Measurements from ENCODE around the gene NEB. TPM values are rescaled to one million over a fixed set of nuclear protein-coding genes. Genes with fewer than 3 reads are reported as not detected.

Gene NEB
- total RNA-seq, 2 donors from 2014 or later = 1.1 to 1.2 TPM

- H3K9me3 Mint-ChIP-seq = no peaks in the 10 kb centered on the region
- H3K4me3 Mint-ChIP-seq = no peak overlapping the region
- DNase-seq (no peak), ATAC-seq (replicated peaks in 1 of 2) (no peak)
- H3K27ac Mint-ChIP-seq = no peak overlapping the region
- H3K36me3 Mint-ChIP-seq (ENCODE audit: insufficient read depth in 2 of 2) = no peaks in the 10 kb centered on the region
- no peaks in the 10 kb centered on the region for H3K27me3 Mint-ChIP-seq (ENCODE audit: low read depth)
- no peaks in the 10 kb centered on the region for H3K4me1 Mint-ChIP-seq (ENCODE audit: low read depth)
Measured at GRCh38 chr2:151533127-151533526, 201.1 kb downstream of the NEB start.

GRCh38 chr2:151526572-151527090 lies 207.6 kb downstream of the NEB start:
- DNase-seq (no peak), ATAC-seq (replicated peaks in 1 of 2) (no peak)
- Mint-ChIP-seq H3K27ac (no peak overlapping the region), H3K4me3 (no peak overlapping the region), H3K4me1 (ENCODE audit: low read depth) (no peaks in the 10 kb centered on the region), H3K9me3 (no peaks in the 10 kb centered on the region), H3K27me3 (ENCODE audit: low read depth) (no peaks in the 10 kb centered on the region), H3K36me3 (ENCODE audit: insufficient read depth in 2 of 2) (no peaks in the 10 kb centered on the region)

- H3K4me1 Mint-ChIP-seq (ENCODE audit: low read depth) = no peaks in the 10 kb centered on the region
- no peaks in the 10 kb centered on the region for H3K9me3 Mint-ChIP-seq
- H3K4me3 Mint-ChIP-seq = no peak overlapping the region
- no peak overlapping the region for H3K27ac Mint-ChIP-seq
- H3K27me3 Mint-ChIP-seq (ENCODE audit: low read depth) = no peaks in the 10 kb centered on the region
- H3K36me3 Mint-ChIP-seq (ENCODE audit: insufficient read depth in 2 of 2) = no peaks in the 10 kb centered on the region
- DNase-seq (no peak), ATAC-seq (replicated peaks in 1 of 2) (no peak)
Measured at GRCh38 chr2:151525821-151526373, 208.4 kb downstream of the NEB start.

GRCh38 chr2:151523850-151524249 lies 210.4 kb downstream of the NEB start:
- Mint-ChIP-seq H3K27me3 (ENCODE audit: low read depth) (no peaks in the 10 kb centered on the region), H3K4me3 (no peak overlapping the region), H3K9me3 (no peaks in the 10 kb centered on the region), H3K4me1 (ENCODE audit: low read depth) (no peaks in the 10 kb centered on the region), H3K27ac (no peak overlapping the region), H3K36me3 (ENCODE audit: insufficient read depth in 2 of 2) (no peaks in the 10 kb centered on the region)
- DNase-seq = no peak
- no peak for ATAC-seq (replicated peaks in 1 of 2)

- Mint-ChIP-seq H3K4me1 (ENCODE audit: low read depth) (no peaks in the 10 kb centered on the region), H3K27ac (no peak overlapping the region), H3K36me3 (ENCODE audit: insufficient read depth in 2 of 2) (no peaks in the 10 kb centered on the region), H3K9me3 (no peaks in the 10 kb centered on the region), H3K4me3 (no peak overlapping the region), H3K27me3 (ENCODE audit: low read depth) (no peaks in the 10 kb centered on the region)
- ATAC-seq (replicated peaks in 1 of 2) (no peak), DNase-seq (no peak)
Measured at GRCh38 chr2:151522556-151522955, 211.7 kb downstream of the NEB start.

GRCh38 chr2:151520976-151521375 lies 213.3 kb downstream of the NEB start:
- Mint-ChIP-seq H3K27ac (no peak overlapping the region), H3K9me3 (no peaks in the 10 kb centered on the region), H3K27me3 (ENCODE audit: low read depth) (no peaks in the 10 kb centered on the region), H3K4me1 (ENCODE audit: low read depth) (no peaks in the 10 kb centered on the region), H3K4me3 (no peak overlapping the region), H3K36me3 (ENCODE audit: insufficient read depth in 2 of 2) (no peaks in the 10 kb centered on the region)
- DNase-seq (no peak), ATAC-seq (replicated peaks in 1 of 2) (no peak)

- no peak overlapping the region for H3K27ac Mint-ChIP-seq
- DNase-seq (no peak), ATAC-seq (replicated peaks in 1 of 2) (no peak)
- H3K4me3 Mint-ChIP-seq = no peak overlapping the region
- no peaks in the 10 kb centered on the region for H3K9me3 Mint-ChIP-seq
- no peaks in the 10 kb centered on the region for H3K27me3 Mint-ChIP-seq (ENCODE audit: low read depth)
- no peaks in the 10 kb centered on the region for H3K36me3 Mint-ChIP-seq (ENCODE audit: insufficient read depth in 2 of 2)
- H3K4me1 Mint-ChIP-seq (ENCODE audit: low read depth) = no peaks in the 10 kb centered on the region
Measured at GRCh38 chr2:151518802-151519201, 215.5 kb downstream of the NEB start.

- Mint-ChIP-seq H3K36me3 (ENCODE audit: insufficient read depth in 2 of 2) (no peaks in the 10 kb centered on the region), H3K4me1 (ENCODE audit: low read depth) (no peaks in the 10 kb centered on the region), H3K4me3 (no peak overlapping the region), H3K9me3 (no peaks in the 10 kb centered on the region), H3K27me3 (ENCODE audit: low read depth) (no peaks in the 10 kb centered on the region), H3K27ac (no peak overlapping the region)
- DNase-seq = no peak
- ATAC-seq (replicated peaks in 1 of 2) = no peak
Measured at GRCh38 chr2:151508519-151508918, 225.8 kb downstream of the NEB start.

GRCh38 chr2:151506170-151506569 lies 228.1 kb downstream of the NEB start:
- no peak for DNase-seq
- ATAC-seq (replicated peaks in 1 of 2) = no peak
- Mint-ChIP-seq H3K27ac (no peak overlapping the region), H3K4me3 (no peak overlapping the region), H3K4me1 (ENCODE audit: low read depth) (no peaks in the 10 kb centered on the region), H3K9me3 (no peaks in the 10 kb centered on the region), H3K36me3 (ENCODE audit: insufficient read depth in 2 of 2) (no peaks in the 10 kb centered on the region), H3K27me3 (ENCODE audit: low read depth) (no peaks in the 10 kb centered on the region)

GRCh38 chr2:151498178-151498577 lies 236.1 kb downstream of the NEB start:
- H3K9me3 Mint-ChIP-seq = no peaks in the 10 kb centered on the region
- no peaks in the 10 kb centered on the region for H3K27me3 Mint-ChIP-seq (ENCODE audit: low read depth)
- ATAC-seq (replicated peaks in 1 of 2) (no peak), DNase-seq (no peak)
- H3K4me3 Mint-ChIP-seq = no peak overlapping the region
- H3K27ac Mint-ChIP-seq = no peak overlapping the region
- H3K36me3 Mint-ChIP-seq (ENCODE audit: insufficient read depth in 2 of 2) = no peaks in the 10 kb centered on the region
- no peaks in the 10 kb centered on the region for H3K4me1 Mint-ChIP-seq (ENCODE audit: low read depth)

- ATAC-seq (replicated peaks in 1 of 2) (no peak), DNase-seq (no peak)
- Mint-ChIP-seq H3K27me3 (ENCODE audit: low read depth) (no peaks in the 10 kb centered on the region), H3K27ac (no peak overlapping the region), H3K9me3 (peaks cover 0 to 2% of the 10 kb centered on the region in 2 donors), H3K36me3 (ENCODE audit: insufficient read depth in 2 of 2) (peaks cover 0 to 4% of the 10 kb centered on the region in 2 donors), H3K4me3 (no peak overlapping the region), H3K4me1 (ENCODE audit: low read depth) (no peaks in the 10 kb centered on the region)
Measured at GRCh38 chr2:151491496-151491895, 242.8 kb downstream of the NEB start.

GRCh38 chr2:151490276-151490675 lies 244.0 kb downstream of the NEB start:
- peaks cover 6 to 13% of the 10 kb centered on the region in 2 donors for H3K36me3 Mint-ChIP-seq (ENCODE audit: insufficient read depth in 2 of 2)
- H3K4me3 Mint-ChIP-seq = no peak overlapping the region
- ATAC-seq (replicated peaks in 1 of 2) = no peak
- peaks cover 9% of the 10 kb centered on the region for H3K4me1 Mint-ChIP-seq (ENCODE audit: low read depth)
- DNase-seq = no peak
- no peaks in the 10 kb centered on the region for H3K27me3 Mint-ChIP-seq (ENCODE audit: low read depth)
- H3K9me3 Mint-ChIP-seq = peaks cover 6 to 7% of the 10 kb centered on the region in 2 donors
- no peak overlapping the region for H3K27ac Mint-ChIP-seq

- H3K9me3 Mint-ChIP-seq = peaks cover 6% of the 10 kb centered on the region in 2 donors
- no peak overlapping the region for H3K27ac Mint-ChIP-seq
- H3K4me1 Mint-ChIP-seq (ENCODE audit: low read depth) = peaks cover 26% of the 10 kb centered on the region
Measured at GRCh38 chr2:151486053-151486452, 248.2 kb downstream of the NEB start.

GRCh38 chr2:151484100-151484499 lies 250.2 kb downstream of the NEB start:
- Mint-ChIP-seq H3K9me3 (peaks cover 6% of the 10 kb centered on the region in 2 donors), H3K4me3 (no peak overlapping the region), H3K4me1 (ENCODE audit: low read depth) (peaks cover 38% of the 10 kb centered on the region), H3K27me3 (ENCODE audit: low read depth) (no peaks in the 10 kb centered on the region), H3K36me3 (ENCODE audit: insufficient read depth in 2 of 2) (peaks cover 11 to 45% of the 10 kb centered on the region in 2 donors), H3K27ac (no peak overlapping the region)
- no peak for DNase-seq
- no peak for ATAC-seq (replicated peaks in 1 of 2)

More at GRCh38 chr2:151486053-151486452, 248.2 kb downstream of the NEB start:
- ATAC-seq (replicated peaks in 1 of 2) (no peak), DNase-seq (no peak)
- Mint-ChIP-seq H3K27me3 (ENCODE audit: low read depth) (no peaks in the 10 kb centered on the region), H3K4me3 (no peak overlapping the region), H3K36me3 (ENCODE audit: insufficient read depth in 2 of 2) (peaks cover 9 to 36% of the 10 kb centered on the region in 2 donors)
